Suprapubic skin (tissue), 4 donors: ENCODE data around the gene EYS. TPM values are rescaled to one million over a fixed set of nuclear protein-coding genes. Genes with fewer than 3 reads are reported as not detected.

Experiments
- DNase-seq, 2 donors: peaks; one replicate each; pipeline ENCODE4 v3.0.0-alpha.2; 2019; ENCODE audit warnings: low spot score in 2 of 2
- H3K27ac ChIP-seq: fragments of 200-600 bp; sonication (generic); one replicate; pipeline ENCODE4 v1.5.1; 2019
- H3K27me3 ChIP-seq: fragments of 200-600 bp; sonication (generic); one replicate; pipeline ENCODE4 v1.5.1; 2019
- H3K36me3 ChIP-seq: fragments of 200-600 bp; sonication (generic); one replicate; pipeline ENCODE4 v1.5.1; 2019
- H3K4me1 ChIP-seq: fragments of 200-600 bp; sonication (generic); one replicate; pipeline ENCODE4 v1.5.1; 2019
- H3K4me3 ChIP-seq: fragments of 200-600 bp; sonication (generic); one replicate; pipeline ENCODE4 v1.5.1; 2019; ENCODE audit warnings: mild to moderate bottlenecking
- H3K9me3 ChIP-seq: fragments of 200-600 bp; sonication (generic); one replicate; pipeline ENCODE4 v1.5.1; 2019
- CTCF ChIP-seq, 2 donors: fragments of 200-600 bp in 1 of 2; fragments of 450-650 bp in 1 of 2; sonication (generic) in 1 of 2; IDR thresholded peaks; one replicate each; pipeline ENCODE4 v1.5.1; 2016 to 2019; ENCODE audit warnings: antibody characterized with exemption in 2 of 2, mild to moderate bottlenecking in 1 of 2, moderate library complexity in 1 of 2
- EP300 ChIP-seq: sonication (generic); formaldehyde crosslinking; IDR thresholded peaks from one replicate; pipeline ENCODE4 v1.6.1; 2017; ENCODE audit warnings: antibody characterized with exemption
- POLR2A ChIP-seq, 2 donors: fragments of 450-650 bp; IDR thresholded peaks; one replicate each; pipeline ENCODE4 v1.6.1; 2017; ENCODE audit warnings: antibody characterized with exemption in 2 of 2, mild to moderate bottlenecking in 2 of 2, moderate library complexity in 2 of 2
- POLR2AphosphoS5 ChIP-seq, 3 donors: sonication (generic); formaldehyde crosslinking; IDR thresholded peaks; one replicate each; pipeline ENCODE4 v1.6.1; 2017; ENCODE audit warnings: antibody characterized with exemption in 3 of 3
- WGBS: methylation state at CpG from one replicate; pipeline ENCODE4 v1.1.5; 2018; 5-methylcytosine and 5-hydroxymethylcytosine counted together
- total RNA-seq, 4 donors: library from RNA; depleted of rRNA; stranded (reverse); fragments of >200 nt; gene quantifications; one replicate each; pipeline ENCODE4 v1.1.0, GENCODE V29; 2016

The EYS gene
- total RNA-seq, 4 donors from 2014 or later = not detected

- no peaks in the 10 kb centered on the region for H3K9me3 ChIP-seq
- no peak overlapping the region for H3K27ac ChIP-seq
- H3K27me3 ChIP-seq = no peaks in the 10 kb centered on the region
- DNase-seq = no peak
- 54% methylated on average over 2 of the region's 2 CpGs for whole genome bisulfite sequencing
- H3K4me3 ChIP-seq = no peak overlapping the region
- no peaks in the 10 kb centered on the region for H3K36me3 ChIP-seq
- no peaks in the 10 kb centered on the region for H3K4me1 ChIP-seq
- TF ChIP-seq POLR2A (IDR thresholded peaks at IDR 0.05) = no peak
- no peak for TF ChIP-seq EP300
Observed at GRCh38 chr6:64815718-64816117, 891.3 kb downstream of the EYS start.

GRCh38 chr6:64812138-64812537 lies 894.9 kb downstream of the EYS start:
- no peaks in the 10 kb centered on the region for H3K36me3 ChIP-seq
- H3K27ac ChIP-seq = no peak overlapping the region
- no peak overlapping the region for H3K4me3 ChIP-seq
- H3K27me3 ChIP-seq = no peaks in the 10 kb centered on the region
- no peaks in the 10 kb centered on the region for H3K9me3 ChIP-seq
- 96% methylated on average over 4 of the region's 4 CpGs for WGBS
- TF ChIP-seq CTCF (IDR thresholded peaks at IDR 0.05) = no peak
- TF ChIP-seq POLR2A (IDR thresholded peaks at IDR 0.05) = no peak
- no peak for TF ChIP-seq POLR2AphosphoS5 (IDR thresholded peaks at IDR 0.05)
- no peak for TF ChIP-seq EP300
- DNase-seq = no peak
- H3K4me1 ChIP-seq = no peaks in the 10 kb centered on the region

GRCh38 chr6:64811119-64811518 lies 895.9 kb downstream of the EYS start:
- WGBS = 28% methylated on average over 1 of the region's 1 CpG
- H3K27ac ChIP-seq = no peak overlapping the region
- H3K4me1 ChIP-seq = no peaks in the 10 kb centered on the region
- DNase-seq = no peak
- H3K27me3 ChIP-seq = no peaks in the 10 kb centered on the region
- no peak overlapping the region for H3K4me3 ChIP-seq
- TF ChIP-seq CTCF (IDR thresholded peaks at IDR 0.05) (no peak), POLR2A (IDR thresholded peaks at IDR 0.05) (no peak), POLR2AphosphoS5 (IDR thresholded peaks at IDR 0.05) (no peak), EP300 (no peak)
- H3K9me3 ChIP-seq = no peaks in the 10 kb centered on the region
- no peaks in the 10 kb centered on the region for H3K36me3 ChIP-seq

- WGBS = 76% methylated on average over 2 of the region's 2 CpGs
- Histone ChIP-seq H3K4me3 (no peak overlapping the region), H3K27me3 (no peaks in the 10 kb centered on the region), H3K27ac (no peak overlapping the region), H3K36me3 (no peaks in the 10 kb centered on the region), H3K4me1 (no peaks in the 10 kb centered on the region), H3K9me3 (no peaks in the 10 kb centered on the region)
- DNase-seq = no peak
- TF ChIP-seq POLR2AphosphoS5 (IDR thresholded peaks at IDR 0.05) = no peak
- TF ChIP-seq CTCF (IDR thresholded peaks at IDR 0.05) = no peak
- no peak for TF ChIP-seq EP300
- TF ChIP-seq POLR2A (IDR thresholded peaks at IDR 0.05) = no peak
Observed at GRCh38 chr6:64807785-64808184, 899.2 kb downstream of the EYS start.

GRCh38 chr6:64803470-64804166 lies 903.4 kb downstream of the EYS start:
- Histone ChIP-seq H3K27ac (no peak overlapping the region), H3K9me3 (no peaks in the 10 kb centered on the region), H3K4me3 (no peak overlapping the region), H3K4me1 (no peaks in the 10 kb centered on the region), H3K27me3 (no peaks in the 10 kb centered on the region), H3K36me3 (no peaks in the 10 kb centered on the region)
- 100% methylated on average over 2 of the region's 9 CpGs for WGBS
- TF ChIP-seq POLR2AphosphoS5 (IDR thresholded peaks at IDR 0.05) = no peak
- no peak for TF ChIP-seq CTCF (IDR thresholded peaks at IDR 0.05)
- DNase-seq = no peak

GRCh38 chr6:64792534-64792933 lies 914.5 kb downstream of the EYS start:
- no peak for TF ChIP-seq CTCF (IDR thresholded peaks at IDR 0.05)
- no peak overlapping the region for H3K4me3 ChIP-seq
- no peak for DNase-seq
- WGBS = 72% methylated on average over 4 of the region's 4 CpGs
- no peaks in the 10 kb centered on the region for H3K27me3 ChIP-seq
- no peak overlapping the region for H3K27ac ChIP-seq
- no peaks in the 10 kb centered on the region for H3K4me1 ChIP-seq
- H3K9me3 ChIP-seq = no peaks in the 10 kb centered on the region
- H3K36me3 ChIP-seq = no peaks in the 10 kb centered on the region
